ENCODE measurements around the gene FAM9C.
"Not testable (repeated sequence)": the region's sequence is repeated elsewhere in the genome, so short reads cannot be mapped to it uniquely, and the experiment has no call there.

FAM9C gene

DNA sequence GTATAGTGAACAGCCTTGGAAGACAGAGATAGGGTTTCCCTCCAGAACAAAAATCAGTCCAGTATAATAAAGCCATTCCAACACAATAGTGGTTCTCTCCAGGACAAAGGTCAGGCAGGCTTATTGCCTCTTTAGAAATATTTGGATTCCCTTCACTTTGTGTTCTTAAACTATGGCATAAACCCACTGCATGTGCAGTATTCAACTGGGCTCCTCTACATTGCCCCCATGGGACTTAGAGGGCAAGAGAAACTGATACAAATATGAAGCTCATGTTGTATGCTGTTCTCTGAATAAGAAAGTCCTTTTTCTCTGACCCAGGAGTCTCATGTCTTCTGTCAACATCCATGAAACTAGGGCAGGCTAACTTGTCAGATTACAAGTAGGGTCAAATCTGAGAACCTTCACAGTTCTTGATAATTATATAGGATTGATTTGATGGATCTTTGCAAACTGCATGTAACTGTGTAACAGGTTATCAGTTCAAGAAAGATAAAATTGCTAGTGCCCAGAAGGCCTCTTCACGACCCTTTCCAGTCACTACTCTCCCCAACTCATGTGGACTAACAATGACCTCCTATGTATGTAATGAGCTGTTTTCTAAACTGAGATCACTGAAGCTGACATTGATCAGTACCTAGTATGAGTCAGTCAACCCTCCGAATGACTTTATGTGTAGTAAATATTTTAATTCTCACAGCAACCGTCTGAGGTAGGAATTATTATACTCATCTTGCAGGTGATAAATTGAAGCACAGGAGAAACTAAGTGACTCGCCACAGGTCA, 31.9 kb upstream of the FAM9C start:
- DNase-seq, result no peak

- DNase-seq, result no peak
Observed at GRCh38 chrX:13074297-13075262, 30.2 kb upstream of the FAM9C start.

GRCh38 chrX:13069771-13070416, 25.5 kb upstream of the FAM9C start:
- DNase-seq, result no peak

DNA sequence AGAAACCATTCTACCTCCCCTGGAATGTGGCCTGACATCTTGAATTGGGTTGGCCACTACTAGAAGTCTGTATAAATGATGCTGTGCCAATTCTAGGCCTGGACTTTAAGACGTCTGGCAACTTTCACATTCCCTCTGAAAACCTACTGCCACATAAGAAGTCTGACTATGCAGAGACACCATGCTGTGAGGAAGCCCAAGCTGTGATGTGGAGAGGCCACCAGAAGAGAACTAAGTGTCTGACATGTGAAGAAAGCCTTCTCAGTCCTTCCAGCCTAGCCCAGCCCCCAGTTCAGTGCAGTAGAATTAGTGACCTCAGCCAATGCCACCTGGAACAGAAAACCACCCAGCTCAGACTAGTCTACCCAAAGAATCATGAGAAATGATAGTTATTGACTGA, 24.2 kb upstream of the FAM9C start:
- no peak for DNase-seq

DNA sequence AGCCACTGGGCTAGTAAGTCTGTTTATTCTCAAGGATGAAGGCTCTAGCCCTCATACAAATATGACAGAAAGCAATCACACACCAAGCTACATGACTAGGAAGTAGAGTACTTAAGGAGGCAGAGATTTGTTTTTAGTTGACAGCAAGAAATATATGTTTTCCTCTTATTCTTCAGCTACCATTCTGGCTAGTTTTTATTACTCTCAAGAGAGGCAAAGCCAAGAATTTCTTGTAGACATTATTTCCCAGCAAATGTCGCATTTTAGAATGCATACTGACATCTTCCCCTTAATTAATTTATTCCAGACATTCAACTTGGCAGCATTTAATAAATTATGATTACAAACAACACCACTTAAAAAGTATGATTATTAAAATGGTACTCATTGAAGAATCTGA, 23.4 kb upstream of the FAM9C start:
- no peak for DNase-seq

GRCh38 chrX:13066391-13066790, 22.0 kb upstream of the FAM9C start:
- no peak for DNase-seq

GRCh38 chrX:13064599-13065143, 20.3 kb upstream of the FAM9C start:
- no peak for DNase-seq

DNA sequence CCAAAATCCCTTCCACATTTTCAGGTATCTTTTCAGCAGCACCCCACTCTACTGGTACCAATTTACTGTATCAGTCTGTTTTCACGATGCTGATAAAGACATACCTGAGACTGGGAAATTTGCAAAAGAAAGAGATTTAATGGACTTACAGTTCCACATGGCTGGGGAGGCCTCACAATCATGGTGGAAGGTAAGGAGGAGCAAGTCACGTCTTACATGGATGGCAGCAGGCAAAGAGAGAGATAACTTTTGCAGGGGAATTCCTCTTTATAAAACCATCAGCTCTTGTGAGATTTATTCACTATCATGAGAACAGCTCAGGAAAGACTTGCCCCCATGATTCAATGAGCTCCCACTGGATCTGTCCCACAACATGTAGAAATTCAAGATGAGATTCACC, 18.7 kb upstream of the FAM9C start:
- not testable (repeated sequence) for DNase-seq

DNA sequence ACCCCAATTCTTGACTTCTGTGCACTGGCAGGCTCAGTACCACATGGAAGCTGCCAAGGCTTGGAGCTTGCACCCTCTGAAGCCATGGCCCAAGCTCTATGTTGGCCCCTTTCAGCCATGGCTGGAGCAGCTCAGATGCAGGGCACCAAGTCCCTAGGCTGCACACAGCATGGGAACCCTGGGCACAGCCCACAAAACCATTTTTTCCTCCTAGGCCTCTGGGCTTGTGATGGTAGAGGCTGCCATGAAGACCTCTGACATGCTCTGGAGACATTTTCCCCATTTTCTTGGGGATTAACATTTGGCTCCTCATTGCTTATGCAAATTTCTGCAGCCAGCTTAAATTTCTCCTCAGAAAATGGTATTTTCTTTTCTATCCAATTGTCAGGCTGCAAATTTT, 17.9 kb upstream of the FAM9C start:
- DNase-seq, result not testable (repeated sequence)

GRCh38 chrX:13061215-13061708, 16.8 kb upstream of the FAM9C start:
- DNase-seq, result not testable (repeated sequence)

- no peak for DNase-seq
Observed at GRCh38 chrX:13059637-13060499, 15.4 kb upstream of the FAM9C start.

DNA sequence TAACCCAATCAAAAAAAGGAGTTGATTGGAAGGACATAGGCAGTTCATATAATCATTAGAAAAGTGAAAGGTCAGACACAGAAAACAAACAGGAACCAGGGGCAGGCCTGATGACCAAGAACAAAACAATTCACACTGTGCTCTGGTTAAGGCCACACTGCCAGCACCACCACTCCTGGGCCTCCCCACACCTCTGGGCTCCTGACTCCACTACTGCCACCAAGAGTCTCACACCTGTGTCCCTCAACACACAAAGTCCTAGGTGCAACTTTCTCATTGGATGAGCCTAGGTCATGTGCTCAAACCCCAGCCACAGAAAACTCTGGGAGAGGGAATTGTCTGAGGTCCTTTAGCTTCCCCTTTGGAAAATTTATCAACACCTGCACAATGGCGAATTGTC, 11.1 kb upstream of the FAM9C start:
- no peak for DNase-seq

GRCh38 chrX:13053171-13053570, 8.8 kb upstream of the FAM9C start:
- no peak for DNase-seq

- no peak for DNase-seq
Observed at GRCh38 chrX:13051529-13052172, 7.2 kb upstream of the FAM9C start.

GRCh38 chrX:13051167-13051528, 6.7 kb upstream of the FAM9C start:
- no peak for DNase-seq

DNA sequence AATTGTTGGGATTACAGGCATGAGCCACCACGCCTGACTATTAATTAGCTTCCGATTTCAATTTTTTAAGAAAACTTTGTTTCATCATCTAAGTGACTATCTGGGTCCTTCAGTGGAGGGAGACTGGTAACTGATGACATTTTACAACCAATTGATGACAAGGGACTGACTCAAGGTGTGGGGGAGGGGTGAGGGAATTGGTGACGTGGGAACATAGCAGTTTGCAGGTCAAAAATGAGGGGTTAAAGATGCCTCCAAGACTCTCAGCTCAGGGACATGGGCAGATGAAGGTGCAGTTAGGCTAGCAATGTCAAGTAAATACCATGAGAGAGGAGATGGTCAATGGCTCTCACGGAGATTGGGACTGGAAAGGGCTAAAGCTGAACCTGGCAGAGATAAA, 5.7 kb upstream of the FAM9C start:
- peak; percentile 10 for DNase-seq

GRCh38 chrX:13048280-13048679, 3.9 kb upstream of the FAM9C start:
- no peak for DNase-seq

- no peak for DNase-seq
Observed at GRCh38 chrX:13047759-13048158, 3.3 kb upstream of the FAM9C start.

DNA sequence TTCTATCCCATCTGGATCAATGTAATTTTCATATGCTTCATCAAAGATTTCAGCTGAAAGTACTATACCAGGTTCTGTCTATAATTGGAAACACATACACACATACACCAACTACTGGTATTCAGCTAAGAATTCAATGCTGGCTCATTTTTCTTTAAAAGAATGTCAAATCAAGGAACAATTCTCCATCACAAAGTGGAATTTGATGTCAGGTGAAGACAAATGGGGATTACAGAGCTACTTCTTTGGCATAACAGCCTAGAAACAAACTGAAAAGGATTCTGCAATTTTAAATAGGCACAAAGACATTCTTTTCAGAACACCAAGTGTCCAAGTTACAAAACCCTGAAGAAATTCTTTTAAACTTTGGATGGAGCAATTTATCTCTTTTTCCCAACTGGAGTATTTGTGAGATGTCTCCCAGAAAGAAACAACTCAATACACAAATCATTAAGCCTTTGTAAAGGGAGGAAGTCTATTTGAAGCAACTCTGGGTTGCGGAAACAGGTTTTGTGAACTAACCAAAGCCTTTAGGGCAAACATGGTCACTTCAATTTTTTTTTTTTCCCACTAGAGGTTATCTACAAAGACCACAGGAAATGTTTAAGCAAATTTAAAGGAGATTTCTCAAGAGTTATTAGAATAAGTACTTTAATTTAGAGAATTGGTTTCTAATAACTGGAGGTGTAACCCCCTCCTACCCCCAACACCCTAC, 1.9 kb upstream of the FAM9C start:
- DNase-seq, result no peak

DNA sequence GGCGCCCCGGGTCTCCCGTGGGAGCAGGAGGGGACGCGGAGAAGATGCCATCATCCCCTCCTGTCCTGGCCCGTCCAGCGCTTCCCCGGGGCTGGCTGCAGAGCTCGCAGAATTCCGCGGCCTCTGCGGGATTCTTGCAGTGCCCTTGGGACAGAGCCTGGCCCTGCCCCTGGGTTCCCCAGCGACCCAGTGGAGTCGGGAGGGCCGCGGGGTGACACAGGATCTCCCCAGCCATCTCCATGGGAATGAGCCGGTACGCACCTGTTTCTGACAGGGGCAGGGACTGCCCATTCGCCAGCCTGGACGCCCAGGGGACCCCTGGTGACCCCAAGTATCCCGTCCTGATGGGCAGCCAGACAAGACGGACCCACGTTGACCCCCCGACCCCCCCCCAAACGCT, 482 bp downstream of the FAM9C start:
- DNase-seq, result no peak

DNA sequence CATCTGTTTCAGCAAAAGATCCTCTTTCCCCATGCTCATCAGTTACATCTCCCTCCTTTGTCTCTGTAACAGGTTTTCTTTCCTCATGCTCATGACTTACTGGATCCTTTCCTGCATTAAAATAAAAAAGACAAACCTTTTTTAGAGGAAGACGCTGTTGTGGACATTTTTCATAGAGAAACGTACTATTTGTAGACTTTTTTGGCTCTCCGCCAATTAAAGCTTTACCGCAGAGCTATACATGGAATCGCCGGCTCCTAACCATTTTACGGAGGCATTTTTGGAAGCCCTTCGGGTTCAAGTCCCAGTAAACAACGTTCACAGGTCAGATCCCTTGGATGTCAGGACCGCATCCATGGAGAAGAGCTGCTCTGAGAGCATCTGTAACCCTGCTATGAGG, 1.3 kb downstream of the FAM9C start:
- DNase-seq, result no peak

Data from NK-92 treated with Interleukin-12 subunit alpha and Interleukin-12 subunit beta, amount 100 ng/mL, for 24 hours (cell line).